Esophagus squamous epithelium (tissue), 5 donors: ENCODE results near the gene ABCB11. TPM values are rescaled to one million over a fixed set of nuclear protein-coding genes. Genes with fewer than 3 reads are reported as not detected.

Experiments
- DNase-seq: peaks from one replicate; lab custom pipeline; 2025; lab: John Stamatoyannopoulos, UW
- H3K27ac ChIP-seq, 4 donors: fragments of 200-600 bp; sonication (generic); one replicate each; pipeline ENCODE4 v1.5.1; 2016 to 2019; ENCODE audit warnings: mild to moderate bottlenecking in 1 of 4
- H3K27me3 ChIP-seq, 4 donors: fragments of 200-600 bp; sonication (generic); 1 replicate in 3 of 4; 2 replicates in 1 of 4; pipeline versions ENCODE4 v1.5.1 to v1.6.0; 2017 to 2021; ENCODE audit warnings: antibody characterized with exemption in 1 of 4
- H3K36me3 ChIP-seq, 3 donors: fragments of 200-600 bp; sonication (generic); one replicate each; pipeline ENCODE4 v1.5.1; 2016 to 2019
- H3K4me1 ChIP-seq, 3 donors: fragments of 200-600 bp; sonication (generic); one replicate each; pipeline ENCODE4 v1.5.1; 2017 to 2019
- H3K4me3 ChIP-seq, 4 donors: fragments of 200-600 bp; sonication (generic); 1 replicate in 3 of 4; 2 replicates in 1 of 4; pipeline ENCODE4 v1.5.1; 2016 to 2019; ENCODE audit warnings: mild to moderate bottlenecking in 2 of 4, moderate library complexity in 1 of 4
- H3K9me3 ChIP-seq, 3 donors: fragments of 200-600 bp; sonication (generic); one replicate each; pipeline ENCODE4 v1.5.1; 2016 to 2019
- CTCF ChIP-seq, 6 experiments: fragments of 450-650 bp in 4 of 6; fragments of 200-600 bp in 2 of 6; sonication (generic) in 2 of 6; IDR thresholded peaks; one replicate each; pipeline ENCODE4 v1.5.1; 2016 to 2019; ENCODE audit warnings: antibody characterized with exemption in 6 of 6, mild to moderate bottlenecking in 4 of 6, moderate library complexity in 4 of 6
- POLR2A ChIP-seq, 4 donors: fragments of 450-650 bp; IDR thresholded peaks; one replicate each; pipeline ENCODE4 v1.6.1; 2017; ENCODE audit warnings: antibody characterized with exemption in 4 of 4, mild to moderate bottlenecking in 4 of 4, moderate library complexity in 3 of 4
- WGBS, 2 donors: methylation state at CpG; one replicate each; pipeline ENCODE4 v1.1.5; 2018; 5-methylcytosine and 5-hydroxymethylcytosine counted together
- intact Hi-C: fragments of 100-400 bp; cut with DNase I; formaldehyde crosslinking; loops from one replicate; pipeline ENCODE4 v1.15.0; 2022
- total RNA-seq, 4 donors: library from RNA; depleted of rRNA; stranded (reverse); fragments of >200 nt; gene quantifications; one replicate each; pipeline ENCODE4 v1.1.0, GENCODE V29; 2016
- donor health status: DM: yes; HTN: yes; CAD: no.

ABCB11 gene
- total RNA-seq, 4 donors from 2014 or later = 0.18 to 0.68 TPM; not detected in 2

GRCh38 chr2:168955321-168955720, 75.8 kb downstream of the ABCB11 start:
- H3K36me3 ChIP-seq = no peaks in the 10 kb centered on the region
- H3K4me1 ChIP-seq = no peaks in the 10 kb centered on the region
- intact Hi-C loops = no loop called here
- H3K4me3 ChIP-seq = no peak overlapping the region
- H3K27me3 ChIP-seq = no peaks in the 10 kb centered on the region
- H3K9me3 ChIP-seq = no peaks in the 10 kb centered on the region
- H3K27ac ChIP-seq = no peak overlapping the region
- WGBS, 2 donors = 81 to 89% methylated on average over 4 of the region's 4 CpGs
- DNase-seq = no peak
- TF ChIP-seq CTCF (IDR thresholded peaks at IDR 0.05) (no peak), POLR2A (IDR thresholded peaks at IDR 0.05) (no peak)

- H3K27me3 ChIP-seq = no peaks in the 10 kb centered on the region
- H3K9me3 ChIP-seq = no peaks in the 10 kb centered on the region
- no peak overlapping the region for H3K4me3 ChIP-seq
- TF ChIP-seq CTCF (IDR thresholded peaks at IDR 0.05) = no peak
- no peak for TF ChIP-seq POLR2A (IDR thresholded peaks at IDR 0.05)
- intact Hi-C loops = no loop called here
- no peaks in the 10 kb centered on the region for H3K4me1 ChIP-seq
- H3K27ac ChIP-seq = no peak overlapping the region
- H3K36me3 ChIP-seq = no peaks in the 10 kb centered on the region
- DNase-seq = no peak
Observed at GRCh38 chr2:168954256-168954655, 76.9 kb downstream of the ABCB11 start.

DNA sequence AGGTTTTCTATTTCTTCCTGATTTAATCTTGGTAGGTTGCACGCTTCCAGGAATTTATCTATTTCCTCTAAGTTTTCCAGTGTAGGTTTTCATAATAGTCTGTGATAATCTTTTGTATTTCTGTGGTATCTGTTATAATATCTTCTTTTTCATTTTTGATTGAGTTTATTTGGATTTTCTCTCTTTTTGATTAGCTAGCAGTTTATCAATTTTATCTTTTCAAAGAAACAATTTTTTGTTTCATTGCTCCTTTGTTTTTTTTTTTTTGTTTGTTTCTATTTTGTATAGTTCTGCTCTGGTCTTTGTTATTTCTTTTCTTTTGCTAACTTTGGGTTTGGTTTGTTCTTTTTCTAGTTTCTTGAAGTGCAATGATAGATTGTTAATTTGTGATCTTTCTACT, 78.7 kb downstream of the ABCB11 start:
- no peak for DNase-seq
- 80 to 90% methylated on average over 1 of the region's 1 CpG for WGBS, 2 donors
- no peaks in the 10 kb centered on the region for H3K9me3 ChIP-seq
- no peaks in the 10 kb centered on the region for H3K36me3 ChIP-seq
- peaks cover 0 to 4% (median 0%) of the 10 kb centered on the region in 4 donors for H3K27me3 ChIP-seq
- intact Hi-C loops = no loop called here
- no peak overlapping the region for H3K4me3 ChIP-seq
- H3K4me1 ChIP-seq = no peaks in the 10 kb centered on the region
- no peak overlapping the region for H3K27ac ChIP-seq
- no peak for TF ChIP-seq CTCF (IDR thresholded peaks at IDR 0.05)
- no peak for TF ChIP-seq POLR2A (IDR thresholded peaks at IDR 0.05)

DNA sequence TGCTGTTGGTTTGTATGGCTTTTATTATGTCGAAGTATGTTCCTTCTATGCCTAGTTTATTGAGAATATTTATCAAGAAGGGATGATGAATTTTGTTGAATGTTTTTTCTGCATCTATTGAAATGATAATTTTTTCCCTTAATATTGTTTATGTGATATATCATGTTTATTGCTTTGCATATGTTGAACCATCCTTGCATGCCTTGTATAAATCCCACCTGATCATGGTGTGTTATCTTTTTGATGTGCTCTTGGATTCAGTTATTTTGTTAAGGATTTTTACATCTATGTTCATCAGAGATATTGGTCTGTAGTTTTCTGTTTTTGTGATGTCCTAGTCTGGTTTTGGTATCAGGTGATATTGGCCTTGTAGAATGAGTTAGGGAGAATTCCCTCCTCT, 79.3 kb downstream of the ABCB11 start:
- WGBS, 2 donors = 86 to 87% methylated on average over 1 of the region's 1 CpG
- TF ChIP-seq CTCF (IDR thresholded peaks at IDR 0.05) (no peak), POLR2A (IDR thresholded peaks at IDR 0.05) (no peak)
- H3K27me3 ChIP-seq = peaks cover 0 to 4% (median 0%) of the 10 kb centered on the region in 4 donors
- no peak overlapping the region for H3K4me3 ChIP-seq
- no peak overlapping the region for H3K27ac ChIP-seq
- H3K4me1 ChIP-seq = no peaks in the 10 kb centered on the region
- intact Hi-C loops = no loop called here
- no peaks in the 10 kb centered on the region for H3K36me3 ChIP-seq
- DNase-seq = no peak
- H3K9me3 ChIP-seq = no peaks in the 10 kb centered on the region

GRCh38 chr2:168949324-168949723, 81.8 kb downstream of the ABCB11 start:
- intact Hi-C loops = no loop called here
- Histone ChIP-seq H3K36me3 (no peaks in the 10 kb centered on the region), H3K4me1 (no peaks in the 10 kb centered on the region), H3K27ac (no peak overlapping the region), H3K4me3 (no peak overlapping the region), H3K27me3 (peaks cover 0 to 5% (median 0%) of the 10 kb centered on the region in 4 donors), H3K9me3 (no peaks in the 10 kb centered on the region)
- TF ChIP-seq CTCF (IDR thresholded peaks at IDR 0.05) = no peak
- TF ChIP-seq POLR2A (IDR thresholded peaks at IDR 0.05) = no peak
- WGBS, 2 donors = 96% methylated on average over 1 of the region's 1 CpG
- DNase-seq = no peak
